ENCODE data around the gene C17orf50.
A peak's percentile ranks its signal among the peaks of the same experiment; 100 is the strongest.

C17orf50 gene

GRCh38 chr17:35788477-35789368 is 28.0 kb downstream of the C17orf50 start:
- DNase-seq (ENCODE audit: low spot score) = no peak

- no peak for DNase-seq (ENCODE audit: low spot score)
Observed at GRCh38 chr17:35790841-35791240, 30.2 kb downstream of the C17orf50 start.

GRCh38 chr17:35791681-35792350 is 31.1 kb downstream of the C17orf50 start:
- DNase-seq (ENCODE audit: low spot score) = no peak

- no peak for DNase-seq (ENCODE audit: low spot score)
Observed at GRCh38 chr17:35793257-35793656, 32.6 kb downstream of the C17orf50 start.

GRCh38 chr17:35795007-35795870 is 34.6 kb downstream of the C17orf50 start, which contains the start of gene MMP28:
Gene MMP28 (minus strand): TSS chr17:35795641. CDS start chr17:35795377, 264 bp downstream.
- DNase-seq (ENCODE audit: low spot score) = peak; percentile 82

- DNase-seq (ENCODE audit: low spot score) = no peak
Observed at GRCh38 chr17:35795871-35796265, 35.2 kb downstream of the C17orf50 start.

- no peak for DNase-seq (ENCODE audit: low spot score)
Observed at GRCh38 chr17:35796942-35797341, 36.3 kb downstream of the C17orf50 start.

- no peak for DNase-seq (ENCODE audit: low spot score)
Observed at GRCh38 chr17:35797370-35797769, 36.7 kb downstream of the C17orf50 start.

GRCh38 chr17:35797918-35798317 is 37.2 kb downstream of the C17orf50 start:
- no peak for DNase-seq (ENCODE audit: low spot score)

- DNase-seq (ENCODE audit: low spot score) = no peak
Observed at GRCh38 chr17:35799942-35800341, 39.3 kb downstream of the C17orf50 start.

GRCh38 chr17:35801583-35802224 is 41.0 kb downstream of the C17orf50 start:
- DNase-seq (ENCODE audit: low spot score) = no peak

- DNase-seq (ENCODE audit: low spot score) = peak; percentile 84
Observed at GRCh38 chr17:35804658-35805192, 44.0 kb downstream of the C17orf50 start.

- no peak for DNase-seq (ENCODE audit: low spot score)
Observed at GRCh38 chr17:35807371-35808144, 46.9 kb downstream of the C17orf50 start.

GRCh38 chr17:35808240-35808961 is 47.7 kb downstream of the C17orf50 start:
- no peak for DNase-seq (ENCODE audit: low spot score)

- DNase-seq (ENCODE audit: low spot score) = peak; percentile 96
Observed at GRCh38 chr17:35808962-35809854, 48.5 kb downstream of the C17orf50 start, which contains the start of gene TAF15. Gene TAF15 (plus strand): TSS chr17:35809484. CDS start chr17:35809570, 86 bp downstream.

GRCh38 chr17:35809855-35810461 is 49.3 kb downstream of the C17orf50 start:
- DNase-seq (ENCODE audit: low spot score) = no peak

GRCh38 chr17:35811759-35812158 is 51.1 kb downstream of the C17orf50 start:
- no peak for DNase-seq (ENCODE audit: low spot score)

- DNase-seq (ENCODE audit: low spot score) = no peak
Observed at GRCh38 chr17:35812456-35812855, 51.8 kb downstream of the C17orf50 start.
